Activated T-cell treated with anti-CD3 and anti-CD28 coated beads for 1 hour (primary cell): ENCODE measurements around the gene RNF39.
A peak's percentile ranks its signal among the peaks of the same experiment; 100 is the strongest.
"Not testable (repeated sequence)": the region's sequence is repeated elsewhere in the genome, so short reads cannot be mapped to it uniquely, and the experiment has no call there.

Source experiments
- DNase-seq: peaks from one replicate; pipeline ENCODE4 v3.0.0-alpha.2; 2020; ENCODE audit warnings: low read depth

Gene RNF39

DNA sequence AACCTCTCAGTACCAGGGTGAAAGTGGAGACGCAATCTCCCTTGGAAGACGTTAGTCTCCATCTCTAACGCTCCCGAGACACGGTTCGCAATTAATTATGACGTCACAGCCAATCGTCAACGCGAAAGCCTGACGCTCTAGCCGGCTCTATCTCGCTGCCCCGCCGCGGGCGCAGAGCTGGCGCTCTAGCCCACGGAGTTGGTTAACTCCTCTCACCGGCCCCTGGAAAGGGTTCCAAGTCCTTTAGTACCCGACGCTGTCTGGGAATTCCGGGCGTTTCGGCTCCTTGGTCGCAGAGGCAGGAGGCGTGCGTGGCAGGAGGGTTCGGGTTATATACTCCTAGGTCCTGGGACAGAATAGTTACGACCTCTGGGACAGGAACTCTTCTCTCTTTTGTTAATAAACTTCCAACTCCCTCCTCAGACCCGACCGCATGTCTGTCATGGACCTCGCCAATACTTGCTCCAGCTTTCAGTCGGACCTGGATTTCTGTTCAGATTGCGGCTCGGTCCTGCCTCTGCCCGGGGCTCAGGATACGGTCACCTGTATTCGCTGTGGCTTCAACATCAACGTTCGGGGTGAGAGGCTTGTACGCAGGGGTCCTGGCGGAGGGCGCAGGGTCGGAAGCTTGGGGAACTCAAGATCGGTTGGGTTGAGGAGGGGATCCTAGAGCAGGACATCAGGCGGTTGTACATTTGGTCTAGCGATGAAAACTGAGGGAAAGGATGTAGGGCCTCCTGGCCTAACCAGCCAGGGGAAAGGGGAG, 14.3 kb downstream of the RNF39 start, which contains the start of gene POLR1H:
TSS of gene POLR1H (plus strand) at position 174 of the 766 bp plus-strand sequence. CDS start at position 434, 260 bp downstream.
- peak; percentile 72 for DNase-seq

DNA sequence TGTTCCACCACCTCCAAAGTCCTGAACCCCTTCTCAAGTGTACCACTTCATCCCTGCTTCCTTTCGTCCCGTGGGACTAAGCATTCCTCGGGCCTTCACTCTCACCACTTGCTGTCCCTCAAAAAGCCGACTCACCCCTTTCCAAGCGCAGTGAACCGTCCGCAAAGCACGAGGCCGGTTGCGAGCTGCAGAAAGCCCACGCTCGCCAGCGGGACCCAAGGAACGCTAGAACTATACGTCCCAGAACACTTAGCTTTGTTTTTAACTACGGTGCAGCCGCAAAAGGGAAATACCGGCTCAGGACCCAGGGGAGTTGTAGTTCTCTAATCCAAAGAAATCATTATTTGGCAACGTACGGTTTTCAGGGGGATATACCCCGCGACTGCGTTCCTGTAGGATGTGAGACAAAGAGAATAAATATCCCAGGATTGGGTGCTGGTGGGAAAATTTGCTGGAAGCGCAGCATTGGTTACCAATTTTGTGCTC, 14.9 kb downstream of the RNF39 start:
- DNase-seq: no peak

DNA sequence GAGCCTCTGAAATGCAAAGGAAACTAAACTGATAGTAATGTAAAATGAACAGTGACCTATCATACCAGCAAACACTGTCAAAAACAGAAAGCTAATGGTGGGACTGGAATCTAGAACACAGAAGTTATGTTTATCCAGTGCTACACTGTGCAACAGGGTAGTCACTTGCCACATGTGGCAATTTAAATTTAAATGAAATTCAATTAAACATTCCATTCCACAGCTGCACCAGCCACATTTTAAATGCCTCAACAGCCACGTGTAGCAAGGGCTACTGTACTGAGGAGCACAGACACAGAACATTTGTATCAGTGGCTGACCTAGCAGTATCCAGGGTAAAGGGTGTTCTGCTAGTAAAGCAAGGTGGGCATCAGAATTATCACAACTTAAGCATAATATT, 20.1 kb downstream of the RNF39 start:
- DNase-seq: no peak

DNA sequence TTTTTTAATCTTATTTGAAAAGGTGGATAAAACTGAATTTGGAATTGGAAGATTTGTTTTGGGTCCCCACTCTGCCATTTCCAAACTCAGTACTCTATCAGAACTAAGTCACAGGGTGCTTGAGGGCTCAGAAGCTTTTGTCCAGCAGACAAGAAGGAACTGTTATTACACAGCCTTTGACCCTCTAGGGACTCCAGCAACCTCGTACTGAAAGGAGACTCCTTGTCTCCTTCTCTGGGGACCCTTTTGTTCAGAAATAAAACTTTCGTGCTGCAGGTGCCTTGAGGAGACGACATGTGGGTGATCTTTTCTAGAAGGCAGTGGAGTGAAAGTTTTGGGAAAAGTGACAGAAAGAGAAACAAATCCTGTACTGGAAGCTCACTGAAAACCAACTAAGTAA, 21.9 kb downstream of the RNF39 start:
- no peak for DNase-seq

DNA sequence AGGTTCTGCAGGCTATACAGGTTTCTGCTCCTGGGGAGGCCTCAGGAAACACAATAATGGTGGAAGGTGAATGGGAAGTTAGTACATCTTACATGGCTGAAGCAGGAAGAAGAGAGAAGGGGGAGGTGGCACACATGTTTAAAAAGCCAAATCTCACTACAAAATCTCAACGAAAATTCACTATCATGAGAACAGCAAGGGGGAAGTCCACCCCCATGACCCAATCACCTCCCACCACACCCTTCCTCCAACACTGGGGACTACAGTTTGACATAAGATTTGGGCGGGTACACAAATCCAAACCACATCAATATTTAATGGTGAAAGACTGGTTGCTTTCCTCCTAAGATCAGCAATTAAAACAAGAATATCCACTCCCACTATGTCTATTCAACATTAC, 28.3 kb downstream of the RNF39 start:
- DNase-seq: no peak

DNA sequence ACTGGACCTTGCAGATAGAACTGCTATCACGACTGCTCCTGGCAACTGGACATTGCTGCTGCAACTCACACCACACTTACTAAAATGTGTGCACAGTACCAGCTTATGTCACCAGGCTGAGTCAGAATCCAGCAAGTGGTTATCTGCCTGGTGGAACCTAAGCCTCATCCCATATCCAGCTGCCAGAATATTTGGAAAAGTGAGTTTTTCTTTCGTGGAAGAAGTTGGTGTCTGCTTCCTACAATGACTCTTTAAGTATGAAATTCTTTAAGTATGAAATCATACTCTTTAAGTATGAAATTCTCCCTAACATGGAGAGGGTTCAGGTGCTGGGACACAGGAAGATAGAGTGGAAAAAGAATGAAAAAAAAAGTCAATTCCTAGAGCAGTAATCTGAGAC, 30.9 kb downstream of the RNF39 start:
- DNase-seq: no peak

DNA sequence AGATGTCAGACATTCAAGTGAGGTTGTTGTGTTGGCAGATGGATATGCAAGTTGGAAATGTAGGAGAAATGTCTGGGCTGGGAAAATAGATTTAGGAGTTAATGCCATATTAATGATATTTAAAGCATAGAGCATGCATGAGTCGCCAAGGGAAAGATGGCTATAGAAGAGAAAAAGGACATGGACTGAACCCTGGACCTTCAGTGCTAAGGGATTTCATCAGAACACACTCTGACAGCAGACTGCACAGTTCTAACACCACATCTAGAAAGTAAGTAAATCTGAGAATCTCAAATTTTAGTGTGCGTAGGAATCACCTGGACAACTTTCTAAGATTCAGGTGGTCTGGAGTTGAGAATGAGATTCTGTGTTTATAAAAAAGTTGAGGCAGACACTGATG, 31.8 kb downstream of the RNF39 start:
- no peak for DNase-seq

DNA sequence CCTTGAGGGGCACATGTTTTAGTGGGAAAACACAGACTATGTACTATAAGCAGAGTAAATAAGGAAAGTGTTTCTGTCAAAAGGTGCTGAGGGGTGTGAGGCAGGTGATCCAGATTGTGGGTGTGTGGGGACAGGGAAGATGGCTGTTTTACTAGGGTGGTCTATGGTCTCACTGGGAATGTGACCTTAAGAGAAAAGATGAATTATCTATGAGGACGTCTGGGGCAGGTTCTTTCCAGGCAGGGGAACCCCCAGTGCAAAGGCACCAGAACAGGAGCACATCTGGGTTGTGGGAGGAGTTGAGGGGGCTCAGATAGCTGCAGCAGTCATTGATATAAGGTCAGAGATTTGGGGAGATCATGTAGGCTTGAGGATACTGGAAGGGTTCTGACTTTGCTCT, 32.7 kb downstream of the RNF39 start:
- no peak for DNase-seq

DNA sequence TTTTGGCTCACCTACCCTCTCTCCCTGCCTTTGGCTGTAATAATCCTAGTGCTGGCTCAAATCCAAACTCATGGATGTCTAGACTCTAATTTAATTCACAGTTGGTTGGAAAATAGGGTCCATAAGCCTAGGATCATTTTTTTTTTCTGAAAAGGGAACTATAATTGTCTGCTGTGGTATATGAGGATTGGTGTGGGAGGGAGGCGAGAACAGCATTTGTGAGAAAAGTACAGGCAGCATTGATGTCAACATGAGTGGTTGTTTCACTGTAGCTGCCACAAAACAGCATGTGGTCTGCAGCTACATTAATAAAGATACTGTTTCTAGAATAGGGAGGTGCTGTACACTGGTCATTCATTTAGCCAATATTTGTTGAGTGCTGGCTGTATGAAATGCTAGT, 33.1 kb downstream of the RNF39 start:
- DNase-seq: no peak

DNA sequence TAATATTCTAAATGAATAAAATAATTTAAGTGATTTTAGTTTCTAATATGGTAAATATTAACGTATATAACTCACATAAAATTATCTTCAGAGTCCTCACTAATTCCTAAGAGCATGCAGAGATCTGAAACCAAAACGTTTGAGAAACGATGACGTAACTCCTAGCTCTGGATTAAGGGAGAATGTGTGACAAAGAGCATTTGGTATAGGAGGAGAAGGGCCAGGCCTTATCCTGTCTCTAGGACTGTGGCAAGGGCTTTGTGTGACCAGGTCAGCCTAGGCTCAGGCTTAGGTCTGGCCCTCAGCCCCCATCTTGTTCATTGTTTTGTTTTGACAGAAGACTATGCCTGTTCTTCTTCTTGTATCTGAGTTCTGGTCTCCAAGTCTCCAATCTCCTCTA, 33.7 kb downstream of the RNF39 start:
- DNase-seq: no peak

DNA sequence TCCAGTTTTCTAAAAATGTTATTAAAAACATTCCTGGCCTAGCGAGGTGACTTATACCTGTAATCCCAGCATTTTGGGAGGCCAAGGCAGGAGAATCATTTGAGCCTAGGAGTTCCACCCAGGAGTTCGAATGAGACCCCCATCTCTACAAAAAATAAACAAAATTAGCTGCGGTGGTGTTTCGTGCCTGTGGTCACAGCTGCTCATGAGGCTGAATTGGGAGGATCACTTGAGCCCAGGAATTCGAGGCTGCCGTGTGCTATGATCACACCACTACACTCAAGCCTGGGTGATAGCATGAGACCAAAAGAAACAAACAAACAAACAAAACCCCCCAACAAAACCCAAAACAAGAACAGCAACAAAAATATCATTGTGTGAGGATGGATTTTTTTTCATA, 34.3 kb downstream of the RNF39 start:
- DNase-seq: no peak

DNA sequence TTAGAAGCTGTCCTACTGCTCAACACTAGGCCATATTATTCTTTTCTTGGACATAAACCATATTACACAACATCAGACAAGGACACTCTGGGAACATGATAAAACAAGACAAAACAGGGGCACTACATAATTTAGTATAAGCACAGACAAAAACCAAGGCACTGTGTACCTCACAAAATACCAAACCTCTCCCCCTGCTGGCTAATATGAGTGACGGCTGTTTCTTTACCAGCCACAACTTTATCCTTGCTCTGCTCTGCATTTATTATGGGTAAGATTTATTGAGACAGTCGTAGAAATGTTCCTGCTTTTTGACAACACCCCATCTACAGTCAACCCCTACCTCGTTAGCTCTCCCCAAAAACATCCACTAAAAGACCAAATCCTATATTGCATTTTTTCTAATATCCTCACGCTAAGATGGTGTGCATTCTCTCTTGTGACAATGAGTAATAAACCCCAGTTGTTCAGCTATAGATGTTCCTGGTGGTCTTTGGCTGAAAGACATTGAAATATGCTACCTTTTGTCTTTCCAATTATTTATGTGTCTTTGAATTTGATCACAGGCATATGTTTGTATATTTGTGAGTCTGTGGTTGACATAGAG, 38.3 kb downstream of the RNF39 start:
- DNase-seq: no peak

DNA sequence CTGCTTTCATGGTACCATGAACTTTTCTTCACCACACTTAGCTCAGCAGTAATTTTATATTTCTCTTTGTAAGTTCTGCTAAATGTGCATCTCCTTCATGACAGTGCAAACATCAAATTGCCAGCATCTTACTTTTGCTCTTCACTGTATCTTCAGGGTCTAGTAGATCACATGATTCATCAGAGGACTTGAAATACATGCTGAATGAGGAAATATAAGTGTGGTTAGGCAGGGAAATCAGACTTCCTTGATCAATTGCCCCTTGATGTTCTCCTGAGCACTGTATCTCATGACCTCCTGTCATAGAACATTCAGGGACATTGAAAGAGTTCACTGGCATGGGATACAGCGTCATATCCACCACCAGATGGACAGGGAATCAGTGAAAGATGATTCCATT, 39.8 kb downstream of the RNF39 start:
- DNase-seq: no peak

DNA sequence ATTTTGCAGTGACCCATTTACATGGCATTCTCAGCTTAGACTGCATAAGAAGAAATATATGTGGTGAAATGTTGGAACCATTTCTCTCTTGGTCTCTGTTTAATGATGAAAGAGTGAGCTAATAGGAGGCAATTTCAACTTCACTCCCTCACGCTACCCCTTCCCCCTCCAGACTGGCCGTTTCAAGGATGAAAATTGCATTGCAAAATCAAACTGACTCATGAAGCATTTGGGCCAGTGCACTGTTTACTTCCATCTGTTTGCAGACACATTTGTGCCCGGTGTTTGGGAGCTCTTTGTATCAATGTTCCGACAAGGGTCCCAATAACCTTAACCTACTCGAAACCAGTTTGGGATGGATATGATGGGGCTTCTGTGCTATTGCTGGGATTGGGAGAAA, 42.1 kb downstream of the RNF39 start:
- DNase-seq: not testable (repeated sequence)

DNA sequence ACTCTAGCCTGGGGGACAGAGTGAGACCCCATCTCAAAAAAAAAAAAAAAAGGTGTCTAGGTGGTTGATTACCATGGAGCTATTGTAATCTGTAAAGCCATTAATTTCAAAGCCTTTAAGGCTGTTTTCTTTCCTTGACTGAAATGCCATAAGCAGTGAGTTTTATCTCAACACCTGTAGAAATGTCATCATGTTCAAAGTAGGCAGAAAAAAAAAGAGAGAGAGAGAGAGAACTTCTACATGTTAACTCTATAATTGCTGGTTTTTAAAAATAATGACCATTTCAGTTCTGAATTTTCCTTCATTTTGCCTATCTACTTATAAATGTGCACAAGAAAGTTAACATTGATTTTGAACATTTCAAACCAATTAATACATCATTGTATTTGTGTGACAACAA, 44.2 kb downstream of the RNF39 start:
- no peak for DNase-seq

DNA sequence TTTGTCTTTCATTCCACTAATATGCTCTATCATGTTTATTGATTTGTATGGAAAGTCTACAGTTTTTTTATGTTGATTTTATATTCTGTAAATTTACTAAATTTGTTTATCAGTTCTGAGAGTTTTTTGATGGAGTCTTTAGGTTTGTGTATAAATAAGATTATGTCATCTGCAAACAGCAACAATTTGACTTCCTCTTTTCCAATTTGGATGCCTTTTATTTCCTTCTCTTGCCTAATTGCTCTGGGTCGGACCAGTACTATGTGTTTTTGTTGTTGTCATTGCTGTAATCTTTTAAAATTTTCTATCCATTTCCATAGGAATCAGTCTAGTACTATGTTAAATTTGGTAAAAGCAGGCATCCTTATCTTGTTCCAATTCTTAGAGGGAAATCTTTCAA, 46.0 kb downstream of the RNF39 start:
- DNase-seq: no peak

DNA sequence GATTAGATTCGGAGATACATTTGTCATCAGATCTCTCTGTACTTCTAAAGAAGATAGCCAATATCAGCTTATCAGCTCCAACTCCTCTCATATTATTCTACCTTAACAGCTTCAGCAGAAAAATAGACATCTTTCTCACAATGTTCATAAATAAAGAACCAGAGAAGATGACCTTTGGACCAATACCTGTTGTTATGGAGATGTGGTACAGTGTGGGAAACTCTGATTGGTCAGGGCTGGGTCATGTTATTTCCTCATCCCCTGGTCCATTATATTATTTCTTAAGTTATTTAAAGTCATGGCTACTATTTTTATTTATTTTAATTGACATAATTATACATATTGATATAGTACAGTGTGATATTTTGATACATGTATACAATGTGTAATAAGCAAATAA, 50.4 kb downstream of the RNF39 start:
- DNase-seq: no peak

DNA sequence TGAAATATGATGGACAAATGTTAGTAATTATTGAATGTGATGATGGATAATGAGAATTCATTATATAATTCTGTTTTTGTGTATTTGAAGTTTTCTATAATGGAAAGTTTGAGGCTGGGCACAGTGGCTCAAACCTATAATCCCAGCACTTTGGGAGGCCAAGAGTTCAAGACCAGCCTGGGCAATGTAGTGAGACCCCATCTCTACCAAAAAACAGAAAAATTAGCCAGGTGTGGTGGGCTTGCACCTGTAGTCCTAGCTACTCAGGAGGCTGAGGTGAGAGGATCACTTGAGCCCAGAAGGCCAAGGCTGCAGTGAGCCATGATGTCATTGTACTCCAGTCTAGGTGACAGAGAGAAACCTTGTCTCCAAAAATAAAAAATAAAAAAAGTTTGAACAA, 52.9 kb downstream of the RNF39 start:
- not testable (repeated sequence) for DNase-seq

DNA sequence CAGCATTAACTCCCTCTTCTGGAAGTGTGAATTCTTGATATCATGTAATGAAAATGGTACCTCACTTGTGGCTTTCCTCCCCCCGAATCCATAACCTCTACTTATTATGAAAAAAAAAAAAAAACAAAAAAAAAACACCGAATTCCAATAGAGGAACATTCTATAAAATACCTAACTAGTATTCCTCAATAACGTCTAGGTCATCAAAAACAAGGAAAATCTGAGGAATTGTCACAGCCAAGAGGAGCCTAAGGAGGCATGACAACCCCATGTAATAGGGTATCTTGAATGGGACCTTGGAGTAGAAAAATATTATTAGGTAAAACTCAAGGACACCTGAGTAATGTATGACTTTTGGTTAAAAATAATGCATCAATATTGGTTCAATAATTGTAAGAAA, 53.4 kb downstream of the RNF39 start:
- DNase-seq: no peak

DNA sequence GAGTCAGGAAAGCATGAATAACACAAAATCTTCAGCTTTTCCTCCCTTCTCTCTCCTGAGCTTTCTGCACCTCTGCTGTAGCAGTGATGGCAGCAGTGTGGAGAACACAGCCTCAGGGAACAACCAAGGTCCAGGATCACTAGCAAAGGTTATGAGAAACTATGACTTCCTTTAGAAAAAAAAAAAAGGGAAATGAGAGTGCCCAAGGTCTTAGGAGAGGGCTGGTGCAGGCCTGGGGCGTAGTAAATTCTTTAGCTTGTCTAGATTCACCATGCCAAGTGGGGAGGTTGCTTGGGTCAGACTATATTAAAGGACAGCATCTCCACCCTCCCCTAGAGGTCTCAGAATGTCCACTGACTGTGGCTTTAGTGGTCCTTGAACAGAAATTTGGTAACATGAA, 54.9 kb downstream of the RNF39 start:
- DNase-seq: no peak
